NT2/D1 (cell line): ENCODE data around the gene ATP11C.

Source experiments
- SUZ12 ChIP-seq: IDR thresholded peaks from 2 replicates; pipeline ENCODE4 v1.6.1; 2011; ENCODE audit not compliant: insufficient read length, insufficient read depth; ENCODE audit errors: extremely low read depth
- YY1 ChIP-seq: IDR thresholded peaks from 2 replicates; pipeline ENCODE4 v1.6.1; 2011; ENCODE audit not compliant: insufficient read length, insufficient read depth

- TF ChIP-seq YY1 (no peak), SUZ12 (no peak)
These were observed 104.0 kb downstream of the ATP11C start for GRCh38 chrX:139828830-139829229.
